SK-N-MC (cell line): ENCODE data around the gene GALNT15.

Experiments
- DNase-seq: peaks from one replicate; pipeline ENCODE4 v3.0.0-alpha.2; 2011; ENCODE audit warnings: low read depth, low spot score
- H3K27ac ChIP-seq: fragments of 200-600 bp; sonication (generic); 2 replicates; pipeline ENCODE4 v1.5.1; 2016; ENCODE audit warnings: mixed run types
- H3K36me3 ChIP-seq: fragments of 200-600 bp; sonication (generic); 2 replicates; pipeline ENCODE4 v1.6.1; 2017; ENCODE audit warnings: antibody characterized with exemption, low read length, mixed read lengths; ENCODE audit not compliant: insufficient read depth
- H3K4me3 ChIP-seq: fragments of 200-600 bp; sonication (generic); 2 replicates; pipeline ENCODE4 v1.5.1; 2016
- H3K9ac ChIP-seq: fragments of 200-600 bp; sonication (generic); 2 replicates; pipeline ENCODE4 v1.8.0; 2017; ENCODE audit warnings: mixed run types, mixed read lengths; ENCODE audit not compliant: insufficient read length
- H3K9me3 ChIP-seq: fragments of 200-600 bp; sonication (generic); 2 replicates; pipeline ENCODE4 v1.6.1; 2017; ENCODE audit warnings: low read depth, mild to moderate bottlenecking, antibody characterized with exemption, low read length, moderate library complexity, mixed read lengths
- EZH2 ChIP-seq: fragments of 200-600 bp; sonication (generic); IDR thresholded peaks from one replicate; pipeline ENCODE4 v1.6.1; 2017; ENCODE audit warnings: antibody characterized with exemption
- FOXP2 ChIP-seq: optimal IDR thresholded peaks from 2 replicates; pipeline ENCODE3; 2011; ENCODE audit warnings: mild to moderate bottlenecking, moderate library complexity; ENCODE audit not compliant: insufficient read depth; ENCODE audit errors: extremely low read length, control extremely low read depth
- POLR2AphosphoS5 ChIP-seq: IDR thresholded peaks from 2 replicates; pipeline ENCODE4 v1.6.1; 2012; ENCODE audit warnings: mild to moderate bottlenecking, low read depth, low read length, borderline replicate concordance

GALNT15 gene

GRCh38 chr3:16245609-16246008, 71.1 kb downstream of the GALNT15 start:
- H3K4me3 ChIP-seq = no peak overlapping the region
- H3K36me3 ChIP-seq = no peaks in the 10 kb centered on the region
- H3K9me3 ChIP-seq = no peaks in the 10 kb centered on the region
- DNase-seq = no peak
- H3K27ac ChIP-seq = no peak overlapping the region
- no peak overlapping the region for H3K9ac ChIP-seq
- TF ChIP-seq EZH2 (no peak), FOXP2 (no peak)

GRCh38 chr3:16247282-16248061, 73.0 kb downstream of the GALNT15 start:
- no peak for TF ChIP-seq FOXP2
- no peak for TF ChIP-seq EZH2
- Histone ChIP-seq H3K27ac (no peak overlapping the region), H3K9ac (no peak overlapping the region), H3K4me3 (no peak overlapping the region), H3K9me3 (no peaks in the 10 kb centered on the region), H3K36me3 (no peaks in the 10 kb centered on the region)
- no peak for DNase-seq

DNA sequence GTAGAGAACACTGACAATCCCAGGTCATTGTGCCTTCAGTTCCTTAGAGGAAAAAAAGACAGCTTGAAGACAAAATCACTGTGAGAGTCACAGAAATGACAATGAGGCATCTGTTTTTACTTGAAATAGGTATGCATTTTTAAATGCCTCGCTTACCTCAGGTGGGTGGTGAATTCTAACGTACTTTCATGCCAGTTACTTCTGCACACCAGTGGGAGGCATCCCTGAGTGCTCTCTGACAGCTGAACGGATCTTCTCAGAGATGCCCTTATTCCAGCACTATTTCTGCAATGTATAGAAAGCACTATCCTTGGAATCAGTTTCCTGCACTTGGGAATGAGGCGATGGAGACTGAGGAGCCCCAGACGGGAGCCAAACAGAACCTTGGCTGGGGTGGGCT, 74.1 kb downstream of the GALNT15 start:
- no peaks in the 10 kb centered on the region for H3K36me3 ChIP-seq
- no peak overlapping the region for H3K27ac ChIP-seq
- H3K4me3 ChIP-seq = no peak overlapping the region
- H3K9ac ChIP-seq = no peak overlapping the region
- DNase-seq = no peak
- no peak for TF ChIP-seq FOXP2
- TF ChIP-seq EZH2 = no peak
- no peak for TF ChIP-seq POLR2AphosphoS5
- no peaks in the 10 kb centered on the region for H3K9me3 ChIP-seq

DNA sequence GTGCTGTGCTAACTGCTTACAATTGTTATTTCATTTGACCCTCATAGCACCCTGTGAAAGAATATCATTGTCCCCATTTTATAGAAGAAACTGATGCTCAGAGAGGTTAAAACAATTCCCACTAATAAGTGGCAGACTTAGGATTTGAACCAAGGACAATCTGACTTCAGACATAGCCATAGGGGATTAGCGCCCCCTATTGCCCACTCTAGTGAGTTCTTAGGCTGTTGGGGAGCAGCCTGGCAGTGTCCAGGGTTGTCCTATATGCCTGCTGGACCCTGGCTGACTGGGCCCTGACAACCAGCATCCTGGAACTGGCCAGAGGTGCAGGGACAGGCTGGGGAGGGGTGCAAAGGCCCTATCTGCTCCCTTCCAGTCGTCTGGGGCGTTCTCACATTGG, 74.9 kb downstream of the GALNT15 start:
- no peak for DNase-seq
- Histone ChIP-seq H3K9ac (no peak overlapping the region), H3K27ac (no peak overlapping the region), H3K9me3 (no peaks in the 10 kb centered on the region), H3K4me3 (no peak overlapping the region), H3K36me3 (no peaks in the 10 kb centered on the region)
- no peak for TF ChIP-seq FOXP2
- TF ChIP-seq EZH2 = no peak
- no peak for TF ChIP-seq POLR2AphosphoS5

DNA sequence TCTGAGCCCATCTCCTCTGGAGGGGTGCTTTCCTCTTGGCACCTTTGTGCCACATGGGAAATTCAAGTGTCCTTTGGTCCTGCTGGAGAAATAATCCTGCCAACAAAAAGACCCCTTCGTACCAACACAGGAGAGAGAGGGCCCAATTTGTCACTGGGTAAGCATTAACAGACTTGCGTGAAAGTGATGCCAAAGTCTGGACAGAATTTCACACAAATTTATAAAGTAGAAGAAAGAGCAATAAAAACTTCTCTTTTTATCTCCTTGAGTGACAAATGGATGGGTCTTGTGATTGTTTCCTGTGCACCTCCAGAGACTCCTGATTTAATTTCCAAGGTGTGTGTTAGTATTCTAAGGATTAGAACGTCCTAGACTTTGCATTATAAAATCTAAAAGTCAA, 75.4 kb downstream of the GALNT15 start:
- H3K36me3 ChIP-seq = no peaks in the 10 kb centered on the region
- DNase-seq = no peak
- H3K4me3 ChIP-seq = no peak overlapping the region
- H3K9ac ChIP-seq = no peak overlapping the region
- no peaks in the 10 kb centered on the region for H3K9me3 ChIP-seq
- H3K27ac ChIP-seq = no peak overlapping the region
- TF ChIP-seq FOXP2 = no peak
- no peak for TF ChIP-seq POLR2AphosphoS5
- no peak for TF ChIP-seq EZH2

DNA sequence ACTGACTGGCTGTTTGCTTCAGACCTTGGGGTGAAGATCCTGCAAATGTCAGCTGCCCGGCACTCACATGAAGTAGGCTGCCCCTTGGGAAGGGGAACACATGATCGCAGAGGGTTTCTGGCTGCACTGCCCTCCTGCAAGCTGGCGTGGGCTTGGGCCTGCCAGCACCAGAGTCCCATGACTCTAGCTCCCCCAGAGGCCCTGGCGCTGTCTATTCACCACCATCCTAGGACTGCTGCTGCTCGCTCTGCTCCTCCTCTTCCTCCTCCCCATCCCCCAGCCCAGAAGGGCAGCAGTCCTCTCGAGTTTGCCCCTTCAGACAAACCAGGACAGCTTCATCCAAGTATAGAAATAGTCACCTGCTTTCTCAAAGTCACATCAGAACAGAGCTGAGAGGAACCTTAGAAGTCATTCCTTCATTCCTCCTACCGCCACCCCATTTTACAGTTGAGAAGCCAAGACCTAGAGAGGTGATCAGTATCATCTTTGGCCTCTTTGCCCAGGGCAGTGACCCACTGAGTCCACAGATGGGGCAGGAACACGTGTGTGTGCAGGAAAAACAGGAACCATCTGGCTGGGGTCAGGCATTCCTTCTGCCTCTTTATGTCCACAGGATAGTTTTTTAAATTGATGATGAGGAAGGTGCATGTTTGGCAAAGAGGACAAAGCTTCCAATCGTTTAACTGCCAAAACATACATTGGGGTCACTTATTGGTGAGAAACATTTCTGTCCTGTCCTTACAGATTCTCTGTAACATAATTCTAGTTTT, 77.0 kb downstream of the GALNT15 start:
- Histone ChIP-seq H3K9ac (no peak overlapping the region), H3K9me3 (no peaks in the 10 kb centered on the region), H3K27ac (no peak overlapping the region), H3K36me3 (no peaks in the 10 kb centered on the region), H3K4me3 (no peak overlapping the region)
- TF ChIP-seq POLR2AphosphoS5 = no peak
- TF ChIP-seq FOXP2 = no peak
- no peak for TF ChIP-seq EZH2
- no peak for DNase-seq

- Histone ChIP-seq H3K9me3 (no peaks in the 10 kb centered on the region), H3K36me3 (no peaks in the 10 kb centered on the region), H3K4me3 (no peak overlapping the region), H3K27ac (no peak overlapping the region), H3K9ac (no peak overlapping the region)
- TF ChIP-seq FOXP2 = no peak
- TF ChIP-seq EZH2 = no peak
- TF ChIP-seq POLR2AphosphoS5 = no peak
- no peak for DNase-seq
Measured at GRCh38 chr3:16252243-16252978, 77.9 kb downstream of the GALNT15 start.

DNA sequence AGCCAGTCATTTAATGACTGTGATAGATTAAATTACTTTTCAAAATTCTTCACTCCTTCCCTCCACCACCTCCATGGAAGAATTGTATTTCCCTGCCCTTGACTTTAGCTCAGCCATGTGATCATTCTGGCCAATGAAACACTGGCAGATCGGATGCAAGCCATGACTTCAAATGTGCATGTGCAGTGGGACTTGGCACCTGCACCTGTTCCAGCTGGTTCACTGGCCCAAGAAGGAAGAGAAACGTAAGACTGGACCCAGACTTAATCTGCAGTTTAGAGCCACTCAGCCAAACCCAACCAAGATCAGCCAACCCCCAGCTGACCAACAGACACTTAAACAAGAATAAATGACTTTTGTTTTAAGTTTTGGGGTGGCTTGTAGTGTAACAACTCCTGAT, 78.5 kb downstream of the GALNT15 start:
- no peak for DNase-seq
- Histone ChIP-seq H3K9ac (no peak overlapping the region), H3K4me3 (no peak overlapping the region), H3K9me3 (no peaks in the 10 kb centered on the region), H3K27ac (no peak overlapping the region), H3K36me3 (no peaks in the 10 kb centered on the region)
- TF ChIP-seq EZH2 (no peak), FOXP2 (no peak), POLR2AphosphoS5 (no peak)
